DOHH2 (cell line): ENCODE results near the gene FAM118A.

ENCODE experiments used
- EZH2phosphoT487 ChIP-seq: fragments of 200-600 bp; sonication (generic); IDR thresholded peaks from 2 replicates; pipeline ENCODE4 v1.6.1; 2017; ENCODE audit warnings: borderline replicate concordance, mild to moderate bottlenecking, antibody characterized with exemption, low read length, moderate library complexity, mixed read lengths
- TF ChIP-seq, protein P1 (sequence below): fragments of 200-600 bp; sonication (generic); IDR thresholded peaks from one replicate; pipeline ENCODE4 v1.5.1; 2014; ENCODE audit warnings: antibody characterized with exemption, mild to moderate bottlenecking, low read depth, low read length; ENCODE audit not compliant: poor library complexity, severe bottlenecking

GRCh38 chr22:45268167-45268957, 41.4 kb upstream of the FAM118A start:
- TF ChIP-seq, protein P1, sequence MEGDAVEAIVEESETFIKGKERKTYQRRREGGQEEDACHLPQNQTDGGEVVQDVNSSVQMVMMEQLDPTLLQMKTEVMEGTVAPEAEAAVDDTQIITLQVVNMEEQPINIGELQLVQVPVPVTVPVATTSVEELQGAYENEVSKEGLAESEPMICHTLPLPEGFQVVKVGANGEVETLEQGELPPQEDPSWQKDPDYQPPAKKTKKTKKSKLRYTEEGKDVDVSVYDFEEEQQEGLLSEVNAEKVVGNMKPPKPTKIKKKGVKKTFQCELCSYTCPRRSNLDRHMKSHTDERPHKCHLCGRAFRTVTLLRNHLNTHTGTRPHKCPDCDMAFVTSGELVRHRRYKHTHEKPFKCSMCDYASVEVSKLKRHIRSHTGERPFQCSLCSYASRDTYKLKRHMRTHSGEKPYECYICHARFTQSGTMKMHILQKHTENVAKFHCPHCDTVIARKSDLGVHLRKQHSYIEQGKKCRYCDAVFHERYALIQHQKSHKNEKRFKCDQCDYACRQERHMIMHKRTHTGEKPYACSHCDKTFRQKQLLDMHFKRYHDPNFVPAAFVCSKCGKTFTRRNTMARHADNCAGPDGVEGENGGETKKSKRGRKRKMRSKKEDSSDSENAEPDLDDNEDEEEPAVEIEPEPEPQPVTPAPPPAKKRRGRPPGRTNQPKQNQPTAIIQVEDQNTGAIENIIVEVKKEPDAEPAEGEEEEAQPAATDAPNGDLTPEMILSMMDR: no peak
- no peak for TF ChIP-seq EZH2phosphoT487
